GM23338 (cell line): ENCODE data around the gene FLOT2.

Experiments used
- CREB1 ChIP-seq: fragments of 250-450 bp; sonication (Bioruptor Pico); IDR thresholded peaks from 2 replicates; pipeline ENCODE4 v1.5.0; 2020; ENCODE audit warnings: low read depth, mild to moderate bottlenecking, moderate library complexity
- CTCF ChIP-seq, 2 experiments: fragments of 200-600 bp in 1 of 2; sonication (generic) in 1 of 2; conservative IDR thresholded peaks; 2 replicates each; pipeline versions ENCODE4 v1.5.1 to v1.6.1; 2016 to 2017; ENCODE audit warnings: antibody characterized with exemption in 2 of 2, low read depth in 2 of 2, mild to moderate bottlenecking in 2 of 2, moderate library complexity in 1 of 2
- ETS1 ChIP-seq: IDR thresholded peaks from 2 replicates; pipeline ENCODE4 v1.6.1; 2016; ENCODE audit warnings: antibody characterized with exemption
- EZH2 ChIP-seq: fragments of 200-600 bp; sonication (generic); IDR thresholded peaks from one replicate; pipeline ENCODE4 v1.8.0; 2017; ENCODE audit warnings: antibody characterized with exemption, mild to moderate bottlenecking, low read depth; ENCODE audit not compliant: unreplicated experiment
- EZH2phosphoT487 ChIP-seq: fragments of 200-600 bp; sonication (generic); IDR thresholded peaks from one replicate; pipeline ENCODE4 v1.8.1; 2018; ENCODE audit warnings: antibody characterized with exemption; ENCODE audit not compliant: unreplicated experiment
- JUNB ChIP-seq: IDR thresholded peaks from one replicate; pipeline ENCODE4 v1.6.1; 2016; ENCODE audit warnings: antibody characterized with exemption; ENCODE audit not compliant: unreplicated experiment
- POLR2AphosphoS5 ChIP-seq: IDR thresholded peaks from 2 replicates; pipeline ENCODE4 v1.6.1; 2016; ENCODE audit warnings: antibody characterized with exemption, low read depth
- REST ChIP-seq: IDR thresholded peaks from one replicate; pipeline ENCODE4 v1.6.1; 2018; ENCODE audit warnings: antibody characterized with exemption; ENCODE audit not compliant: unreplicated experiment
- STAT1 ChIP-seq: IDR thresholded peaks from one replicate; pipeline ENCODE4 v1.6.1; 2016; ENCODE audit warnings: antibody characterized with exemption; ENCODE audit not compliant: unreplicated experiment
- ZNF114 ChIP-seq: fragments of 250-450 bp; sonication (Bioruptor Pico); IDR thresholded peaks from 2 replicates; pipeline ENCODE4 v1.5.0; 2020; ENCODE audit warnings: mild to moderate bottlenecking, moderate library complexity
- ZNF331 ChIP-seq: fragments of 250-450 bp; sonication (Bioruptor Pico); IDR thresholded peaks from 2 replicates; pipeline ENCODE4 v1.5.0; 2020; ENCODE audit warnings: low read depth, mild to moderate bottlenecking, moderate library complexity

GRCh38 chr17:28834420-28834819 is 63.1 kb downstream of the FLOT2 start:
- no peak for TF ChIP-seq CTCF (conservative IDR thresholded peaks at IDR 0.05; ENCODE audit: low read depth in 2 of 2)
- TF ChIP-seq REST: no peak
- TF ChIP-seq EZH2: no peak
- no peak for TF ChIP-seq POLR2AphosphoS5
- TF ChIP-seq ETS1: no peak
- TF ChIP-seq EZH2phosphoT487: no peak
- TF ChIP-seq CREB1 (CRISPR knock-in tag): no peak
- TF ChIP-seq ZNF114 (CRISPR knock-in tag): no peak
- no peak for TF ChIP-seq ZNF331 (CRISPR knock-in tag)
- no peak for TF ChIP-seq STAT1
- no peak for TF ChIP-seq JUNB
